Astrocyte of the cerebellum (primary cell): ENCODE measurements around the gene RAB34.

Experiments
- DNase-seq: peaks from one replicate; pipeline ENCODE4 v3.0.0-alpha.2; 2011; ENCODE audit warnings: low read depth
- H3K4me3 ChIP-seq: 2 replicates; pipeline ENCODE4 v1.5.1; 2011; ENCODE audit warnings: mild to moderate bottlenecking, low read depth, low read length, moderate library complexity
- CTCF ChIP-seq: IDR thresholded peaks from 2 replicates; pipeline ENCODE4 v1.5.1; 2012; ENCODE audit warnings: low read length, low read depth, moderate library complexity, mild to moderate bottlenecking; ENCODE audit errors: missing control alignments
- in situ Hi-C: cut with HindIII; loops from 2 replicates; pipeline ENCODE4 v1.10.0; 2017; ENCODE audit warnings: low sequenced_read_pairs

The RAB34 gene

DNA sequence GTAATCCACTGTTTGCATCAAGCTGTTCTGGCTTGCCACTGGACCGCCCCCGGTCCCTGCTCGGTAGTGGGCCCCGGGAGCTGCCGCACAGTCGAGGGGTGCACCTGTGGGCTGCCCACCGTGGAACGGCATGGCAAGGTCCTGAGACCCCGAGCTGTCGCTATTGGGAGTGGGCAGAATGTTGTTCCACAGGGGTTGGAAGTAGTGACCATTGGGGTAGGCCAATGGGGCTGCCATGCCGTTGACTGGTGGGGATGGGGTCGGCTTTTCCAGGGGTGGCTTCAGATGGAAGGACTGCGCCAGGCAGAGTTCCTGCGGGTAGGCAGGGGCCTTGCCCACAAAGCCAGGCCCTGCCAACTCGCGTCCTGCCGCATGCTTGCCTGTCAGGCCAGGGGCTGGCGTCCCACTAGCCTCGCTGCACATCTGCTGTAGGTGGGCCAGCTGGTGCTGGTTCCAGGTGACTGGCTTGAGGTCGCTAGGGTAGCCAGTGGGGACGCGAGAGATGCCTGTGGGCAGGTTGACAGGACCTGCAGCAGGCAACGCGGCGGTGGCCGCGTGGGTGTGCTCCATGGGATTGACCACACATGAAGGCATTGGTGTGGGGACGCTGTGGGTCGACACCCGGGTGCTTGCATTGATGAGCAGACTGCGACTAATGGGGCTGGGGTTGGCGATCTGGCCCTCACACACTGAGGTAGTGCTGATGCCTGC is 40.9 kb upstream of the RAB34 start:
- no peak for DNase-seq
- in situ Hi-C loops = no loop called here
- no peak overlapping the region for H3K4me3 ChIP-seq
- TF ChIP-seq CTCF = no peak

GRCh38 chr17:28756049-28756804 is 38.6 kb upstream of the RAB34 start:
- no peak for TF ChIP-seq CTCF
- H3K4me3 ChIP-seq = no peak overlapping the region
- no peak for DNase-seq
- in situ Hi-C loops = no loop called here

- no peak for TF ChIP-seq CTCF
- no peak overlapping the region for H3K4me3 ChIP-seq
- no peak for DNase-seq
- in situ Hi-C loops = no loop called here
Measured at GRCh38 chr17:28755486-28755885, 37.8 kb upstream of the RAB34 start.

DNA sequence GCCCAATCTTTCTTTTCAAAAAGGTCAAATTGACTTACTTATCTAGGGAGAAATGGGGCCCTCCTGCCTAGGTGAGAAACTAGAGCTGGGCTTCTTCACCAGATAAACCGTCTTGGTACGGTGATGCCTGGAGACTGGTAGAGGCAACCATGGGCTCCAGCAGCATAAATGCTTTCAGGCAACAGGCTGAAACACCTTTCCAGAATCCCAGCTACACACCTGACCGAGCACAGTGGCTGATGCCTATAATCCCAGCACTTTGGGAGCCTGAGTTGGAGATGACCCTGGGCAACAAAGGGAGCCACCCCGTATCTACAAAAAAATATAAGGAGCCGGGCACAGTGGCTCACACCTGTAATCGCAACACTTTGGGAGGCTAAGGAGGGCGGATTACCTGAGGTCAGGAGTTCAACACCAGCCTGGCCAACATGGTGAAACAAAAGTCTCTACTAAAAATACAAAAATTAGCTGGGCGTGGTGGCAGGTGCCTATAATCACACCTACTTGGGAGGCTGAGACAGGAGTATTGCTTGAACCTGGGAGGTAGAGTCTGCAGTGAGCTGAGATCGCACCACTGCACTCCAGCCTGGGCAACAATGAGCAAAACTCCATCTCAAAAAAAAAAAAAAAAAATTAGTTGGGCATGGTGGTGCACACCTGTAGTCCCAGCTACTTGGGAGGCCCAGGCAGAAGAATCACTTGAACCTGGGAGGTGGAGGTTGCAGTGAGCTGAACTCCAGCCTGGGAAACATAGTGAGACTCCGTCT is 34.1 kb upstream of the RAB34 start:
- no peak for DNase-seq
- no peak overlapping the region for H3K4me3 ChIP-seq
- TF ChIP-seq CTCF = no peak
- in situ Hi-C loops = no loop called here

- peak; percentile 99 for TF ChIP-seq CTCF
- in situ Hi-C loops = no loop called here
- peak; percentile 89 for DNase-seq
- H3K4me3 ChIP-seq = no peak overlapping the region
Measured at GRCh38 chr17:28750178-28751047, 32.7 kb upstream of the RAB34 start.
